Tibial nerve (tissue), 4 donors: ENCODE data around the gene DRAXIN.

Source experiments
- EP300 ChIP-seq, 2 donors: sonication (generic); formaldehyde crosslinking; IDR thresholded peaks; one replicate each; pipeline ENCODE4 v1.6.1; 2017; ENCODE audit warnings: antibody characterized with exemption in 2 of 2, mild to moderate bottlenecking in 1 of 2
- POLR2A ChIP-seq, 2 donors: fragments of 450-650 bp; IDR thresholded peaks; one replicate each; pipeline ENCODE4 v1.6.1; 2017; ENCODE audit warnings: antibody characterized with exemption in 2 of 2, mild to moderate bottlenecking in 2 of 2, moderate library complexity in 2 of 2
- TF ChIP-seq, protein P1 (sequence below), 5 experiments: fragments of 200-600 bp in 3 of 5; fragments of 450-650 bp in 2 of 5; sonication (generic) in 3 of 5; IDR thresholded peaks; one replicate each; pipeline ENCODE4 v1.5.1; 2016 to 2019; ENCODE audit warnings: antibody characterized with exemption in 5 of 5, mild to moderate bottlenecking in 3 of 5, moderate library complexity in 2 of 5

DNA sequence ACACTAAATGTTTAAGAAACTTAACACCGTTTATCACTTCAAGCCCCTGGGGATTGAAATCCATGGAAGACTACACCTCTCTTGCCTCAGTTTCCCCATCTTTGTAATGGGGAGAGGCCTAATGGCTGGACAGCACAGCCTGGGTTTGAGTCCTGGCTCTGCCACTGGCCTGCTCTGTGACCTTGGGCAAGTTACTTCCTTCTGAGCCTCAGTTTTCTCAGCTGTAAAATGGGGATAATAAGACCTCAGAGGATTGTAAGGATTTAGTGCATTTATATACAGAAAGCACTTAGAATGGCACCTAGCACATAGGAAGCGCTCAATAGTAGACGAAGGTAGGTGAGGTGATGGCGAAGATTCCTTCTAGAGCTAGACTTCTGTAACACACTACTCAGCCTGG is 50.0 kb downstream of the DRAXIN start:
- TF ChIP-seq, protein P1, sequence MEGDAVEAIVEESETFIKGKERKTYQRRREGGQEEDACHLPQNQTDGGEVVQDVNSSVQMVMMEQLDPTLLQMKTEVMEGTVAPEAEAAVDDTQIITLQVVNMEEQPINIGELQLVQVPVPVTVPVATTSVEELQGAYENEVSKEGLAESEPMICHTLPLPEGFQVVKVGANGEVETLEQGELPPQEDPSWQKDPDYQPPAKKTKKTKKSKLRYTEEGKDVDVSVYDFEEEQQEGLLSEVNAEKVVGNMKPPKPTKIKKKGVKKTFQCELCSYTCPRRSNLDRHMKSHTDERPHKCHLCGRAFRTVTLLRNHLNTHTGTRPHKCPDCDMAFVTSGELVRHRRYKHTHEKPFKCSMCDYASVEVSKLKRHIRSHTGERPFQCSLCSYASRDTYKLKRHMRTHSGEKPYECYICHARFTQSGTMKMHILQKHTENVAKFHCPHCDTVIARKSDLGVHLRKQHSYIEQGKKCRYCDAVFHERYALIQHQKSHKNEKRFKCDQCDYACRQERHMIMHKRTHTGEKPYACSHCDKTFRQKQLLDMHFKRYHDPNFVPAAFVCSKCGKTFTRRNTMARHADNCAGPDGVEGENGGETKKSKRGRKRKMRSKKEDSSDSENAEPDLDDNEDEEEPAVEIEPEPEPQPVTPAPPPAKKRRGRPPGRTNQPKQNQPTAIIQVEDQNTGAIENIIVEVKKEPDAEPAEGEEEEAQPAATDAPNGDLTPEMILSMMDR (IDR thresholded peaks at IDR 0.05): no peak
- no peak for TF ChIP-seq POLR2A (IDR thresholded peaks at IDR 0.05)
- no peak for TF ChIP-seq EP300 (IDR thresholded peaks at IDR 0.05)
